ENCODE data around the gene KCNJ9.
"Not testable (repeated sequence)": the region's sequence is repeated elsewhere in the genome, so short reads cannot be mapped to it uniquely, and the experiment has no call there.

KCNJ9 gene

GRCh38 chr1:160104486-160104885 lies 23.1 kb downstream of the KCNJ9 start:
- no peak for DNase-seq

DNA sequence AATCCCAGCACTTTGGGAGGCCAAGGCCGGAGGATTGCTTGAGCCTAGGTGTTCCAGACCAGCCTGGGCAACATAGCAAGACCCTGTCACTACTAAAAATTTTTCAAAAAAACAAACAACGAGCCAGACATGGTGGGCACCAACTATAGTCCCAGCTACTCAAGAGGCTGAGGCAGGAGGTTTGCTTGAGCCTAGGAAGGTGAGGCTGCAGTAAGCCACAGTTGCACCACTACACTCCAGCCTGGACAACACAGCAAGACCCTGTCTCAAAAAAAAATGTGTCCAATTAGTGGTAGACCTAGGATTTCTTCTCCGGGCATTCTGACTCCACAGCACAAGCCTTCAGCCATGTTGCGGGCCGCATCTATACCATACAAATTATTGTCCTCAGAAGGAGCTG lies 23.8 kb downstream of the KCNJ9 start:
- no peak for DNase-seq

DNA sequence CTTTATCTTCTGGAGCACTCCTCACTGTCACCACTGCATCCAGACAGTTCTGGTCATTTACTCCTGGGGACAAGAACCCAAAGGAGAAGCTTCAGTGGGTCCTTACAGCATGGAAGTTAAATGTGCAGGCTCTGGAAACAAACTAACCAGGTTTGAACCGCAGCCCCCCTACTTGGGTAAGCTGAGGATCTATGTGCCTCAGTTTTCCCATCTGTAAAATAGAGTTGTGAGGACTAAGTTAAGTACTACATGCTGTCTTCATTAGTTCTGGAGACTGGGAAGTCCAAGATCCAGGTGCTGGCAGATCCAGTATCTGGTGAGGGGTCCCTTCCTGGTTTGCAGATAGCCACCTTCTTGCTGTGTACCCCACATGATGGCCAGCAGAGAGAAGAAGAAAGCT lies 26.2 kb downstream of the KCNJ9 start:
- no peak for DNase-seq

- peak; percentile 88 for DNase-seq
Observed at GRCh38 chr1:160108888-160109662, 27.7 kb downstream of the KCNJ9 start.

DNA sequence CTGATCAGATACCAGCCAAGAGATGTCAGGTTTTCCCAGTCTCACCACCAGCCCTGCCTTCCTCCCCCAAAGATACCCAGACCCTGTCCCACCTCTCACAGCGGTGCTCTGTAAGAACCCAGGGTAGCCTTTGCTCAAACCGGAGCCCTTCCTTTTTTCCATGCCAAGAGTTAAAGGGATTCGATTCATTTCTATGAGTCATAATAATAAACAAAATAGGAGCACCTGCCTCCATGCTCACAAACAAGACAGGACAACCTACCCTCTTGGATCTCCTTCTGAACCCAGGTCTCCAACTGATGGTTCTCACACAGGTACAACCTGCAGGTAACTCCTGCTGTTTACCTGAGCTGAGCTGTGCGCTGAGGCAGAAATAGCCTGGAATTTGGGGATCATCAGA lies 28.3 kb downstream of the KCNJ9 start:
- DNase-seq = no peak

GRCh38 chr1:160111462-160111861 lies 30.1 kb downstream of the KCNJ9 start:
- not testable (repeated sequence) for DNase-seq

GRCh38 chr1:160112357-160112756 lies 31.0 kb downstream of the KCNJ9 start:
- no peak for DNase-seq

DNA sequence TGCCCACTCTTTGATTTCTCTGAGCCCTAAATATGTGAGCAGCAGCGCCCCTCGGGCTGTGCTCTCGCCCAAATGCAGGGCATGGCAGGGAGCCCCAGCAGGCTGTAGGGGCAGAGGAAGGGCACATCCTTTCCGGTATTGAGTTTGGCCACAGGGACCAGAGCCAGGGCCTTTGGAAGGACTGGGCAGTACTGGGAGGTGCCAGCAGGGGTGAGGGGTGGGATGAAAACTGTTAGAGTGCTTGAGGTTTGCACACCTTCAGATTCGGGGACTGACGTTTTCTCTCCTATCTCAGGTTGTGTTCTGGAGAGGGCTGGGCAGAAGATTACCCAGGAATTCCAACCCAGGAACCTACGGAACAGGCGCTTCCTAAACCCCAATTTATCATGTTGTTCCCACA lies 32.1 kb downstream of the KCNJ9 start:
- no peak for DNase-seq

DNA sequence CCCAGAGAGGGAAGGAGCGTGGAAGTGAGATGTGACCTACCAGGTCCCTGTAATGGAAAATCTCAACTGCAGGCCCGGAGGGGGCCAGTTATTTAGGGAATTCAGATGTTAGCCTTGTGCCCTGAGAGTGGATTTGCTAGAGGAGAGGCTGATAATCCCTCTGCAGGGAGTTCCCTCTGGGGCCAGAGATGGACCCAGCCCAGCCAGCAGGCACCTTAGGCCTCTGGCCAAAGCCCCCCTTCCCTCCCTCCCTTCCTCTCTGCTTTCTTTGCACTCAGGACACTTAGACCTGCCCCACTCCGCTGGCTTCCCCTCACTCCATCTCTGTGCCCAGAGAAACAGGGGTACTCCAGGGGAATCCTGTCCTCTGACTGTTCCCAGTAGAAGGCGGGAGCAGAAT lies 32.7 kb downstream of the KCNJ9 start:
- no peak for DNase-seq

- no peak for DNase-seq
Observed at GRCh38 chr1:160115545-160116282, 34.4 kb downstream of the KCNJ9 start, which contains the start of gene ATP1A2. ATP1A2 (plus strand) TSS chr1:160115759; CDS start chr1:160115862, 103 bp downstream.

DNA sequence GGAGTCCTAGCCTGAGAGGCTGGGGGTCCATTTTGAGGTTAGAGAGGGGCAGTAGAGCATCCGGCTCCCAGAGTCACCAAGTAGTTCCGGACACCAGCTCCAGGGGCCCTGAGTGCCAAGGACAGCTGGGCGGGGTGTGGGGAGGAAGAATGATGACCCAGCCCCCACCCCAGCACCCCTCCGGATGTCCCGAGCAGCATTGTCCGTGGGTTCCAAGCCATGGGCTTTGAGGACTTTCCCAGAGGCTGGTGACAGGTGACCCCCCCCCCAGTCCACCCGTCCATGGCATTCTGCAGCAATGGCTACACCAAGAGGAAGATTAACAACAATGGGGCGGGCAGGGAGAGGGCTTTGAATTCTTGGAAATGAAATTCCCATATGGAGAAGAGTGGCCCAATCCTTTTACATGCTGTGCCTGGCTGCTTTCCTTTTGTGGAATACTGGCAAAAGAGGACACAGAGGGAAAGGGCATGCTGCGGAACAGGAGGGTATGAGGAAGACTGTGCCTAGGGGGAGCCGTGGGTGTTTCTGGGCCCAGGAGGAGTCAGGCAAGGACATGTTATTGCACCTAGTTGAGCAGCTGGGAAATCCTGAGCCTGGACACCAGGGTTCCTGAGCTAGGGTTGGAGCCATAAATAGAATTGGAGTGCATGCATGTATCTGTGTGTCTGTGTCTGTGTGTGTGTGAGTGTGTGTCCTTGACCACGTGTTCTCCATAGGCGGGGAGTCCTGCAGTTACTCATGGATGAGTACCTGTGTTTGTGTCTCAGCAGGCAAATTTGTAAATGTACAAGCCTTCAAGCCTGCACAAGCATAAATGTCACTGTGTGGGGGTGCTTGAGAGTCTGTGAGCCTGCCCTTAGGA lies 35.2 kb downstream of the KCNJ9 start:
- DNase-seq = no peak

DNA sequence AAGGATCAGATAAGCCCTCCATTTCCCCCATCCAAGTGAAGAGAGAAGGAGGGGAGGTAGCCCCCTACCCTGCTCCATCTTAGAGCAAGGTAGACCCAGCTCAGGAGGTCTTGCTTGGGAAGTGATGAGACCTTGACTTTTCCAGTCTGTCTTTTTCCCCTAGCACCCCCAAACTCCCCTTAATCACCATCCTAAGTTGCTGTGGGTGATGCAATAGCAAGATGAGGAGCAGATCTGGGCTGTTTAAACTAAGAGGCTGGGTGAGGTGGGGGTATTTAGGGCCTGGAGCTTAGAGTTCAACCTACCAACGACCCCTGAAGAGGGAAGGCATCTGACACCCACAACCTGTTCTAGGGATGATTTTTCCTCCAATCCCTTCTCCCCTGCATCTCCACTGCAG lies 36.0 kb downstream of the KCNJ9 start:
- no peak for DNase-seq

DNA sequence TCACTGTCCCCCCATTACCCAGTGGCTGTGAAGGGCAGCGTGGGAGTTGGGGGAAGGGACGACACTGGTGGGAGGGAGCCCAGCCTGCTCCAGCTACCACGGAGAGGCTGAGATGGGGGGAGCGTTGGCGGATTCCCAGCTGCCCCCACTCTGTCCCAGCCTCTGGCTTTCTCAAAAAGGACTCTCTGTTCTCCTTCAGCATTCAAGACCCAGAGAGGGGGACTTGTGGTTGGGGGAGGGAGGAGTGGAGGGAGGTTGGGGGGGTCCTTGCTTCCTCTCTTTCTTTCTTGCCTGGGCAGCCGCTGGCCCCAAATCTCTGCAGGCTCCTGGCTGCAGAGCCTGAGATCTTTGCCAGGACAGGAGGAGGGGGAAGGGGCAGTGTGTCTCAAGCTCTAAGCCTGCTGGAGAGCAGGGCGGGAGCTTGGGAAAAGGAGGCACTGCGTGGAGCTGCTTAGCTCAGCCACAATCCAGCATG lies 36.4 kb downstream of the KCNJ9 start:
- no peak for DNase-seq

DNA sequence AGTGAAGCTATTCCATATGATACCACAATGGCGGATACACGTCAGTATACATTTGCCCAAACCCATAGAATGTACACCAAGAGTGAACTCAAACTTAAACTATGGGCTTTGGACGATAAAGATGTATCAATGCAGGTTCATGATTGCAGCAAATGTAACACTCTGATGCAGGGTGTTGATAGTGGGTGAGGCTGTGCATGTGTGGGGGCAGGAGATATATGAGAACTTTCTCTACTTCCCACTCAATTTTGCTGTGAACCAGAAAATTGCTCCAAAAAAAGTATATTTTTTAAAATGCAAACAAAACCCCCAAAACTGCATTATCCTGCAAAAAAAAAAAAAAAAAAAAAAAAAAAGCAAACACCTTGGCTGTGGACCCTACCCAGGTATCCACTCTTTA lies 37.6 kb downstream of the KCNJ9 start:
- no peak for DNase-seq

DNA sequence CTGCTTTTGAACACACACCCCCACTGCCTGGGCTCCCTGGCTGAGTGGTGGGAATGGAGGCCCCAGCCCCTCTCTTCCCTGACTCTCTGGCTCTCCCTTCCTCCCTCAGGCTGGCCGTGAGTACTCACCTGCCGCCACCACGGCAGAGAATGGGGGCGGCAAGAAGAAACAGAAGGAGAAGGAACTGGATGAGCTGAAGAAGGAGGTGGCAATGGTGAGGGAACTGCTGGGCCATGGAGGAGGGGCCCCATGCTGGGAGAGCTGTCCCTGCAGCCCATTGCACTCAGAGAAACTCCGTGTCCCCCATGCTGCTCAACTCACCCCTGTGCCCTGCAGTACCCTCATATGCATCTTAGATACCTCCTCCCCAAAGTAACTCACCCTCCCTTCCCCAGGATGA lies 39.5 kb downstream of the KCNJ9 start:
- no peak for DNase-seq

- no peak for DNase-seq
Observed at GRCh38 chr1:160121388-160121787, 40.0 kb downstream of the KCNJ9 start.

DNA sequence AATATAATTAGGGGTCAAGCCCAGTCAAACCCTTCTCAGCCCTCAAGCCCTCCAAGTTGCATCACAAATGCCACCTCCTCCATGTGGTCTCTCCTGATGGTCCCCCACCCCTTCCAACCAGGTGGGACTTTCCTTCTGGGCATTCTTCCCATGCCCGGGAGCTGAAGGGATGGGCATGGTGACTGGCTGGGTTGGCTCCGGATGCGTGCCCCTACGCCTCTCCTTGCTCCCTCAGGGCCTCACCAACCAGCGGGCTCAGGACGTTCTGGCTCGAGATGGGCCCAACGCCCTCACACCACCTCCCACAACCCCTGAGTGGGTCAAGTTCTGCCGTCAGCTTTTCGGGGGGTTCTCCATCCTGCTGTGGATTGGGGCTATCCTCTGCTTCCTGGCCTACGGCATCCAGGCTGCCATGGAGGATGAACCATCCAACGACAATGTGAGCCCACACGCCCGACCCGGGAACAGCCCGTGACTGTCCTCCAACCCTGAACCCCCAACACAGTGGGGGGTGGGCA lies 41.7 kb downstream of the KCNJ9 start:
- no peak for DNase-seq

- no peak for DNase-seq
Observed at GRCh38 chr1:160123726-160124125, 42.4 kb downstream of the KCNJ9 start.

- peak; percentile 27 for DNase-seq
Observed at GRCh38 chr1:160124705-160125478, 43.6 kb downstream of the KCNJ9 start.

GRCh38 chr1:160125746-160126145 lies 44.4 kb downstream of the KCNJ9 start:
- no peak for DNase-seq

GRCh38 chr1:160126342-160126741 lies 45.0 kb downstream of the KCNJ9 start:
- DNase-seq = not testable (repeated sequence)

- DNase-seq = no peak
Observed at GRCh38 chr1:160127381-160127780, 46.0 kb downstream of the KCNJ9 start.

All from OCI-M1 (cell line).